Measurements from ENCODE around the gene ATP5PB.
A peak's percentile ranks its signal among the peaks of the same experiment; 100 is the strongest.

The ATP5PB gene

DNA sequence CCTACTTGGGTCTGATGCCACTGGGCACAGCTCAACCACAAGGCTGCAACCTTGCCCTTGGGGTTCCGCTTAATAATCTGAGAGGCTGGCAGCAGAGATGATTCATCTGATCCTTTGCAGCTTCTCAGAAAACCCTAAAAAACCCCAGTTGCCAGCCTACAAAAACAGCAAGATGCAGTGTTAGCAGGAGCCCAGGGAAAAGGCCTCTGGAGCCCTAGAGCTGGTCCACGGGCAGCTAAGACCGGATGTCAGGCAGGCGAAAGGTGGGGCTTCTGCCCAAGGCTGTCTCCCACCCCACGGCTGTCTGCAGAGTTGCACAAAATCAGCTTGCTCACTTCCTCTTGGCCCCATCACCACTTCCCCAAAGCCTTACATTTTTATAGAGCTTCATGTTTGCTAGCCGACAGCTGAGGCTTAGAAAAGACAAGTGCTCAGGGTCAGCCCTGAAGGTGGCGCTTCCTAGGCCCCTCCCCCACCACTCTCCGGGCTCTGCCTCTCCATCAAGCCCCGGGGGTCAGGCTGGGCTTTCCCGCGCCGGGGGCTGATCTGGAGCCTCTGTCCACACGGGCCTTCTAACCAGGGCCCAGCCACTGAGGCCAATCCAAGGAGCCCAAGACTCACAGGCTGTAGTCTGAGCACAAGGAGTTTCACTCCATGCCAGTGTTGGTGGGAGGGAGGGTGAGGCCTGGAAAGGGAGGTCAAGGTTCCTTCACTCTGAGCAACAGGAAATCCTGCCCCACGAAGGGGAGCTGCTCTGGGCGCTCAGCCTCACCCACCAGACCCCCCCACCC, 58.3 kb downstream of the ATP5PB start:
- peak; percentile 62 for DNase-seq (ENCODE audit: low spot score)

DNA sequence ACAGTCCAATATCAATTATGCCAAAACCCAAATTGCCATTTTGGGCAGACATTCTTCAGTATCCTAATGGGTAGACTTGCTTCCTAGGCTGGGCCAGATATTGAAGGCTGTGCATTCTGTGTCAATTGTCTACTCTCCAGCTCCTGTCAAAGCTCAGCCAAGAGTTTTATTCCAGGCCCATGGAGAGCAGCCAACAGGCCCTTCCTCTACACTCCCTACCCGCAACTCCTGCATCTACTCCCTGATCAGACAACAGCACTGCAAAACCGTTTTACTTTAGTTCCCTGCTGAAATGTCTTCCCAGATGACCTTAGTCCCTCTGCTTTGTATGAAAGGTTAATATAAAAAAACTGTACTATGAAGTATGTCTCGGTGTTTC, 60.7 kb downstream of the ATP5PB start:
- no peak for DNase-seq (ENCODE audit: low spot score)

DNA sequence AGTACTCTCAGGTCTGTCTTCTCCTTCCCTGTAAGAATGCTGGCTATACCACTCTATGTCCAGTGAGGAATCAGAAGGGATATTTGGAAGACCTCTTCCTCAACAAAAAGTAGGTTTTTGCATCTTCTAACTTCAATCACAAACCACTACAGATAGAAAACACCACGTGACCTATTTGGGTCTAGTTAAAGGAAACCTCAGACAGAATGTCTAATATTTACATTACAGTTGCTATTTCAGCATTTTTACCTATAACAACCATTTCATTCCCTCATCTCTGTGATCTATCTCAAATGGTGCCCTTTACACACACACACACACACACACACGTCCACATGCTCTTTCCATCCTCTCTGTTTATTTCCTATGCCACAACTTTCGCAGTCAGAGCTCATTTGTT, 62.1 kb downstream of the ATP5PB start:
- no peak for DNase-seq (ENCODE audit: low spot score)
